Gastroesophageal sphincter (tissue), 3 donors: ENCODE results near the gene TMTC3.

ENCODE experiments used
- EP300 ChIP-seq: sonication (generic); formaldehyde crosslinking; IDR thresholded peaks from one replicate; pipeline ENCODE4 v1.6.1; 2017; ENCODE audit warnings: antibody characterized with exemption, mild to moderate bottlenecking
- POLR2A ChIP-seq, 2 donors: fragments of 450-650 bp; IDR thresholded peaks; one replicate each; pipeline ENCODE4 v1.6.1; 2017; ENCODE audit warnings: antibody characterized with exemption in 2 of 2, mild to moderate bottlenecking in 2 of 2, moderate library complexity in 1 of 2
- TF ChIP-seq, protein P1 (sequence below), 4 experiments: fragments of 200-600 bp in 2 of 4; fragments of 450-650 bp in 2 of 4; sonication (generic) in 1 of 4; IDR thresholded peaks; one replicate each; pipeline ENCODE4 v1.5.1; 2017 to 2019; ENCODE audit warnings: antibody characterized with exemption in 4 of 4, mild to moderate bottlenecking in 2 of 4, moderate library complexity in 2 of 4

DNA sequence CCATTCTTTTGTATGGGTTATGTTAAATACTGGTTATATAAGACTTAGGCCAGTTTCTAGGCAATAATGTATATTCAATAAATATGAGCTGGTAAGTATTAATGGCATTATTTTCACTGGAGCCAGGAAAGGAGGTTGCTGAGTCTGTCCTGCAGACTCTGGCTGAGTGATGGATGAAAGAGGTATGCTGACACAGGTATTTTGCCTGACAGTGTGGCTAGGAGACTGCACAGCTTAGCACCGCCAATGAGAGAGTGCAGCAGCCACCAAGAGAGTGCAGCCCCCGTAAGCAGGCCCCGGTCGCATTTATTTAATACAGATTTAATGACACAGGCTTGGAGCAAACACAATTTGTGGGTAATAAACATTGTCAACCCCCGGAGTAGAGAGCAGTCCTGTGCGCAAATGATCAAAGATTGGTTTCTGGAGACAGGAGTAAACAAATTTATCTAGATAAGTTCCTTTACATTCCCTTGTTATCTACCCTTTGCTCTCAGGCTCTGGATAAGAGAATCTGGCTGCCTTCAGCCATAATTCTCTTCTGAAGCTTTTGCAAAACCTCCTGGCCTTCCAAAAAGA lies 37.4 kb downstream of the TMTC3 start:
- TF ChIP-seq POLR2A (IDR thresholded peaks at IDR 0.05) (no peak), EP300 (no peak)
- TF ChIP-seq, protein P1, sequence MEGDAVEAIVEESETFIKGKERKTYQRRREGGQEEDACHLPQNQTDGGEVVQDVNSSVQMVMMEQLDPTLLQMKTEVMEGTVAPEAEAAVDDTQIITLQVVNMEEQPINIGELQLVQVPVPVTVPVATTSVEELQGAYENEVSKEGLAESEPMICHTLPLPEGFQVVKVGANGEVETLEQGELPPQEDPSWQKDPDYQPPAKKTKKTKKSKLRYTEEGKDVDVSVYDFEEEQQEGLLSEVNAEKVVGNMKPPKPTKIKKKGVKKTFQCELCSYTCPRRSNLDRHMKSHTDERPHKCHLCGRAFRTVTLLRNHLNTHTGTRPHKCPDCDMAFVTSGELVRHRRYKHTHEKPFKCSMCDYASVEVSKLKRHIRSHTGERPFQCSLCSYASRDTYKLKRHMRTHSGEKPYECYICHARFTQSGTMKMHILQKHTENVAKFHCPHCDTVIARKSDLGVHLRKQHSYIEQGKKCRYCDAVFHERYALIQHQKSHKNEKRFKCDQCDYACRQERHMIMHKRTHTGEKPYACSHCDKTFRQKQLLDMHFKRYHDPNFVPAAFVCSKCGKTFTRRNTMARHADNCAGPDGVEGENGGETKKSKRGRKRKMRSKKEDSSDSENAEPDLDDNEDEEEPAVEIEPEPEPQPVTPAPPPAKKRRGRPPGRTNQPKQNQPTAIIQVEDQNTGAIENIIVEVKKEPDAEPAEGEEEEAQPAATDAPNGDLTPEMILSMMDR (IDR thresholded peaks at IDR 0.05), result no peak
